GM20000 (cell line): Measurements from ENCODE around the gene NHLRC4.

Experiments used
- DNase-seq: peaks from one replicate; pipeline ENCODE4 v3.0.0; 2012; ENCODE audit warnings: low spot score
- CTCF ChIP-seq: IDR thresholded peaks from 2 replicates; pipeline ENCODE4 v1.5.1; 2012; ENCODE audit warnings: mild to moderate bottlenecking, control low read depth; ENCODE audit errors: extremely low read depth, missing control alignments

NHLRC4 gene

GRCh38 chr16:590815-591200 is 24.0 kb downstream of the NHLRC4 start:
- no peak for DNase-seq
- no peak for TF ChIP-seq CTCF

GRCh38 chr16:591231-591630 is 24.4 kb downstream of the NHLRC4 start:
- no peak for TF ChIP-seq CTCF
- DNase-seq, result no peak

- no peak for TF ChIP-seq CTCF
- DNase-seq, result no peak
Observed at GRCh38 chr16:591892-592517, 25.2 kb downstream of the NHLRC4 start.

- DNase-seq, result no peak
- no peak for TF ChIP-seq CTCF
Observed at GRCh38 chr16:592518-593306, 25.9 kb downstream of the NHLRC4 start.

GRCh38 chr16:593406-593805 is 26.6 kb downstream of the NHLRC4 start:
- DNase-seq, result no peak
- no peak for TF ChIP-seq CTCF

GRCh38 chr16:593807-594206 is 27.0 kb downstream of the NHLRC4 start:
- no peak for TF ChIP-seq CTCF
- DNase-seq, result no peak

DNA sequence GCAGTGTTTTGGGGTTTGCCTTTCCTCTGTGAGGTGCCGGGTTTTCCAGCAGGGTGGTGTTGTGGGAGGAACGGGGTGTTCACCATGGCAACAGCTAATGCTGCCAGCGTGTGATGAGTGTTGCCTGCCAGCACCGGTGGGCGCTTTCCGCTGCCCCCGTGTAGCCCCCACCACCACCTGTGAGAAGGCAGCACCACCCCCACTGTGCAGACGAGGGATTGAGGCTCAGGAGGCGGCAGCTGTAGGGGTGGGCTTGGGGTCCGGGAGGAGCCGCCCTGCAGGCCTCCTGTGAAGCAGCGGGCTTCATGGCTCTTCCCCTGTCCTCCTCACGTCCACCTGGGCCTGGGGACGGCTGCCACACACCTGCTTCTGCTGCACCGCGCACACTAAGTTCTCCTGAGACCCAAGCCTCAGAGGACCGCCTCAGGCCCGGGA is 28.3 kb downstream of the NHLRC4 start:
- TF ChIP-seq CTCF, result no peak
- DNase-seq, result no peak
